ENCODE results near the gene SELENBP1.
"Not testable (repeated sequence)": the region's sequence is repeated elsewhere in the genome, so short reads cannot be mapped to it uniquely, and the experiment has no call there.

Gene SELENBP1

GRCh38 chr1:151377150-151377884, 4.8 kb upstream of the SELENBP1 start:
- DNase-seq: no peak

GRCh38 chr1:151373196-151373595, 691 bp upstream of the SELENBP1 start:
- no peak for DNase-seq

- DNase-seq: peak; percentile 29
Measured at GRCh38 chr1:151371370-151372057, 991 bp downstream of the SELENBP1 start.

GRCh38 chr1:151370211-151370911, 2.1 kb downstream of the SELENBP1 start:
- no peak for DNase-seq

- no peak for DNase-seq
Measured at GRCh38 chr1:151369621-151370048, 2.9 kb downstream of the SELENBP1 start.

- DNase-seq: no peak
Measured at GRCh38 chr1:151369302-151369610, 3.2 kb downstream of the SELENBP1 start.

- no peak for DNase-seq
Measured at GRCh38 chr1:151368393-151369301, 3.9 kb downstream of the SELENBP1 start.

- no peak for DNase-seq
Measured at GRCh38 chr1:151367658-151368392, 4.7 kb downstream of the SELENBP1 start.

- no peak for DNase-seq
Measured at GRCh38 chr1:151364996-151365395, 7.5 kb downstream of the SELENBP1 start.

GRCh38 chr1:151362308-151363155, 10.0 kb downstream of the SELENBP1 start:
- DNase-seq: no peak

- no peak for DNase-seq
Measured at GRCh38 chr1:151361883-151362282, 10.6 kb downstream of the SELENBP1 start.

- no peak for DNase-seq
Measured at GRCh38 chr1:151356696-151357095, 15.8 kb downstream of the SELENBP1 start.

GRCh38 chr1:151352021-151352718, 20.3 kb downstream of the SELENBP1 start:
- DNase-seq: no peak

GRCh38 chr1:151350323-151350722, 22.2 kb downstream of the SELENBP1 start:
- DNase-seq: not testable (repeated sequence)

- no peak for DNase-seq
Measured at GRCh38 chr1:151347523-151348246, 24.8 kb downstream of the SELENBP1 start.

GRCh38 chr1:151346769-151347522, 25.6 kb downstream of the SELENBP1 start, which contains the start of gene RFX5:
RFX5 (minus strand) TSS chr1:151347252; CDS start chr1:151346320, 932 bp downstream.
- peak; percentile 99 for DNase-seq

GRCh38 chr1:151346082-151346768, 26.3 kb downstream of the SELENBP1 start:
- no peak for DNase-seq

GRCh38 chr1:151344291-151344690, 28.2 kb downstream of the SELENBP1 start:
- DNase-seq: peak; percentile 10

Data from suppressor macrophage treated with lipopolysaccharide for 4 hours (primary cell).